GM19035 (cell line): ENCODE data around the gene NOS1.
"Not testable (repeated sequence)": the region's sequence is repeated elsewhere in the genome, so short reads cannot be mapped to it uniquely, and the experiment has no call there.

Experiments used
- ATAC-seq: cut with Tn5 transposase; IDR thresholded peaks from one replicate; pipeline ENCODE4 v1.9.1; 2021; ENCODE audit not compliant: unreplicated experiment

NOS1 gene

DNA sequence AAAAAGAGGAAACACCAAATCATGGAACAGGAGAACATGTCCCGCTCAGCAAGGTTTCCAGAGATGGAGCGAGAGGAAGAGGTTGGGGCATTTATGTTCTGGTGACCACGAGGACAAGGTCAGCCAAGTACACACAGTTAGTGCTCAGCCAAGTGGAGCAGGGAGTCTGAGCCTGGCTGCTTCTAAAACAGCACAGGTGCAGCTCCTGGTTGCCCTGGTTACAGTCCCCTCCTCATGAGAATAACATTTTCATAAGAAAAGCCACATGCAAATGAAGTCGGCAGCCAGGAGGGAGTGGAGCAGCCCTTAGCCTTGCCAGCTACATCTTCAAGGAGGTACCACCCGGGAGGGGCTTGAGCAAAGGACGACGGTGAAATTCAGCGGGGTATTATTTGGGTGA, 81.8 kb downstream of the NOS1 start:
- ATAC-seq = no peak

DNA sequence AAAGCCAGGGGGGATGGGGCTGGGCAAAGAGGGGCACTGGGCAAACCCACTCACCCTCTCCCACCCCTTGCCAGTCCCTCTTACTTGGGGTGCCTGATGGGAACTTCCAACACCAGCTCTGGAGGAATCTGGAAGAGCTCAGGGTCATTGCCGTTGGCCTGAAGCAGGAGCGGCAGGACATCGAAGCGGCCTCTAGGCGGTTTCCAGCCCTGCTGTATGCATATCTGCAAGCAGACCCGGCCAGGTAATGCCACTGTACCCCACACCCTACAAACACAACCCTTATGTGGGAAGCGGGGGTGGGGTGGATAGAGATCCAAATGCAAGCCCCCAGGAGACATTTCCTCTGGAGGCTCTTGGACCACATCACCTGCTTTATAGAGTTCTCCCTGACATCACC, 83.6 kb downstream of the NOS1 start:
- no peak for ATAC-seq

DNA sequence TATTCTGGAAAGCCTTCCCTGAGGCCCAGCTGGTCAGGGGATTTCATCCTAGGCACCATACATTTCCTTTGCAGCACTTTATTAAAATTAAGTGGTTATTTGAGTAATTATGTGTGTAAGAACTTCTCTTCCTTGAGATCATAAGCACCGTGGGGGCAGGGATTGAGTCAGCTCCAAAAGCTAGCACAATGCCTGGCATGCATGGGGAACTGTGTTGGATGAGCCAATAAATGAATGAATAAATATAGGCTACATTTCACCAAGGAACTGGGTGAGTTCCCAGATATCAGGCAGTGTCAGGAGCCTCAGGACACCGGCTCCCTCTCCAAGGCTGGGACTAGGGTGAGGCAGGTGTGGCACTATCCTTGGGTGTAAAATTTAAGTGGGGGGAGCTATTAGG, 88.3 kb downstream of the NOS1 start:
- ATAC-seq = no peak

DNA sequence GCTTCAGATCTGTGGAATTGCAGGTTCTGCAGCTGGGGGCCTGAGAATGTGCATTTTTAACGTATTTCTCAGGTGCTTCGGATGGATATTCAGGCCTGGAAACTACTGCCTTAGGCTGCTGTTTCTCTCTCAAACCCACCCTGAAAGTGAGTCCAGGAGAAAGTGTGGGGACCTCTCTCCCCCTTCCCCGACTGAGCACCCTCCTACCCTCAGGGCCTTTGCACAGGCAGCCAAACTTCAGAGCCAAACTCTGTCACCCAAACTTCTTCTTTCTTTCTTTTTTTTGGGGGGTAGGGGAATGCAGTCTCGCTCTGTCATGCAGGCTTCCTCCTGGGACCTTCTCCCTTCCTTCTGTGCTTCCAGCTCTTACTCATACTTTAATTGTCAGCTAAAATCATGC, 88.7 kb downstream of the NOS1 start:
- ATAC-seq = no peak

DNA sequence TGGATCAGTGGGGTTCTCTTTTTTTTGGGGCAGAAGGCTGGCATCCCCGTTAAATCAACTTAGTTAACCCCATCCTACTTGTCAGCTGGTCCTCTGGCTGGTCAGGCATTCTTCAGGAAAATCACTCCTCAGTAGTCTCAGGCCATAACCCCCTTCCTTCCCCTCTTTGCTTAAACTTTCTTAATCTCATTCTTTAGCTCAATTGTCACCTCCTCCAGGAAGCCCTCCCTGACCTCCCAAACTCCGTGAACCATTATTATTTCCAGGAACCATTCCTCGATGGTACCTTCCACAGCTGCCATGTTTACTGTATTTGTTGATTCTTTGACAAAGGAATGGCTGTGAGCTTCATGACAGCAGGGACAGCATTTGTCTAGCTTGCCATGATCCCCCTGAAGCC, 98.7 kb downstream of the NOS1 start:
- no peak for ATAC-seq

DNA sequence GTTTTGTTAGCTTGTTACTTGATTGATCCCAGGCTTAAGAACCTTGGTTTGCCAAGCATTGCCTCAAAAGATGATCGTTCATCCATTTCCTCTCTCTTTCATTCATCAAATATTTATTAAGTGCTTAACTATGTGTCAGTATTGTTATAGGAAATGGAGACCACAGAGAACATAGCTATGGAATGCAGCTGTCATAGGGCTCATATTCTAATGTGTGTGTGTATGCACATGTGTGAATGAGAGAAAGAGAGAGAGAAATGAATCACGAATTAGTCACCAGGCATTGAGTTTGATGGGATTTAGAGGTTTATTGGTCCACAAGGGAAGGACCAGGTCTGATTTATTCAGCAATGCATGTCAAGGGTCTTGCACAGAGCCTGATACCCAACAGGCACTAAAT, 100.2 kb downstream of the NOS1 start:
- no peak for ATAC-seq

DNA sequence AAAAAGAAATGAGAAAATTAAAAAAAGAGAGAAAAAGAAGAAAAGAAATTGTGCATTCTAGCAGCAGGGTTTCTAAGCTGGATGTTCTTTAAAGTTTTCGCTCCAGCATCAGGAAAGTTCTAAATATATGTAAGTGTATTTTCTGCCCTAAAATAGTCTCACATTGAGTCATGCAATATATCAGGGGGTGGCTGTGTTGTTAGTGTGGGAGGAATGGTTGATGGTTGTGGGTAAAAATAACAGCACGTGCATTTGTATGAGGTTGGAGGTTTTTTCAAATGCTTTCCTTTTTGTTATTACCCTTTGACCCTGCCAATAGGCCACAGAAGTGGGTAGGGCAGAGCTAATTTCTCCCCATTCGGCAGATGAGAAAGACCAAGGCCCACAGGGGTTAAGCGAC, 106.0 kb downstream of the NOS1 start:
- no peak for ATAC-seq

DNA sequence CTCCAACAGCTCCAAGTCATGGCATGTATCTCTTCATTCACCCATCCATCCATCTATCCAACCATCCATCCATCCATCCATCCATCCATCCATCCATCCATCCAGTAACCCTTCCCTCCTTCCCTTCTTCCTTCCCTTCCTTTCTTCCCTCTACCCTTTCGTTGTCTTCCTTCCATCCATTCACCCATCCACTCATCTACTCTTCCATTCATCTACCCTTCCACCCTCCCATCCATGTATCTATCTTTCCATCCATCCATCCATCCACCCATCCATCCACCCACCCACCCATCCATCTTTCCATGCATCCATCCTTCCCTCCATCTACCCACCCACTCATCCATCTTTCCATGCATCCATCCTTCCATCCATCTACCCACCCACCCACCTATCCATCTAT, 117.9 kb downstream of the NOS1 start:
- no peak for ATAC-seq

DNA sequence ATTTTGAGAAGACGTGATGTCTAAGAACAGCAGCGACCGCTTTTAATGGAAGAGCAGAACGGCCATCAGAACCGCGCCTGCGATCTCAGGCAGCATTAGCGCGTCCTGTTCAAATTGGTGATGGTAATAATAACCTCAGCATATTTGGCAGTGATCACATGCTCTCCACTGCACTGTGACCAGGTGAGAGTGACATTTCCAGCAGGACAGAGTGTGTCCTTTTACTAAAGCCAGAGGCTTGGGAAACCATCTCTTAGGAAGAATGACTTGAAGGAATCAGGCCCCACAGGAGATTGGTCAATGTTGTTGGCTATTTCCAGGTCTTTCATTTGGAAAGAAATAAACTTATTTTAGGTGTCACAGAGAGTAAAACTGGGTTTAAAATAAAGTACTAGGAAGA, 119.7 kb downstream of the NOS1 start:
- no peak for ATAC-seq

DNA sequence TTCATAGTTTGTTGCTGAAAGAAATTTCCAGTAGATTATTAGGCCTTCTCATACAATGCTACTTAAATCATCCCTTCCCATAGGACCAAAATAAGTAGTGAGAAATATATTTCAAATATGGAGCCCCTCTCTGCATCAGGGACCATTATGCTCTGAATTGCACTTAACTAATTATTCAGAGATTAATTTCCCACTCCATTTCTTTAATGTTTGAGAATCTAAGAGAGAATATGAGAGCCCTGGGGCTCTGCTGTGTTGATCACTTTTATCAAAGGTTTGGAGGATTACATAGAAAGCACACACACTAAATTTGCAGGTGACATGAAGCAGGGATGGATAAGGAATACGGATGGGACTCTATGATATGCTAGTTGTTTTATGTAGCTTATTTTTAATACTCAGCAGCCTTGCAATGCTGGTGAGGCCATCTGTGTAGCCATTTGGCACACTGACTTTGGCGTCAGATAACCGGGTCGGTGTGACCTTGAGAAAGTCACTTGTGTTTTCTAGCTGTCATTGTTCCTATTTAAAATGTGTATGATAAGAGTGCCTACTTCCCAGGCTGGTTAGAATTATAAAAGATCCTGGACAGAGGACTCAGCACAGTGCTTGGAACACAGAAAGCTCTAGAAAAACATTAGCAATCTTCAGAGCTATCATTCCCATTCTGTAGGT, 121.2 kb downstream of the NOS1 start:
- ATAC-seq = no peak

DNA sequence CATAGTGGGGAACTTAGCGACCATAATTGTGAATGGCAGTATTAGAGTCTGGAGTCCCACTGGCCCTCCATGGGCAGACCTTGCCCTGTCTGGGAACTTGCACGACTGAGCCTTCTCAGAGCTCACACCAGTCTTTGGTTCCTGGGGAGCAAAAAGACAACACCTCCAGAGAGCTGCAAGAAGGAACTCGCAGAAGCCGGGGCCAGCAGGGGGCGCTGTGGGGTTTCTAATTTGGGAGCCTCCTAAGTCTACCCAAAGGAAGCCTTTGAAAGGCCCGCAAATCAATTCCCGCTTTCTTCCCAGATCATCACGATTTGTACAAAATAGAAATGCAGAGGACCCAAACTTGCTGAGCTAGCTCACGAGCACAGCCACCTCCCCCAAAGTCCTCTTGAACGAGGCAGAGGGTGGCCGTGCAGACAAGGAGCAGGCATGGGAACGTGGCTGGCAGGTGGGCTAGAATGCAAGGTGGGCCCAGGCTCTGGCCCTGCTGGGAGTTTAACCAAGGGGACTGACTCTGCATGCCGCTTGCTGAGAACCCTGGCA, 124.9 kb downstream of the NOS1 start:
- no peak for ATAC-seq

DNA sequence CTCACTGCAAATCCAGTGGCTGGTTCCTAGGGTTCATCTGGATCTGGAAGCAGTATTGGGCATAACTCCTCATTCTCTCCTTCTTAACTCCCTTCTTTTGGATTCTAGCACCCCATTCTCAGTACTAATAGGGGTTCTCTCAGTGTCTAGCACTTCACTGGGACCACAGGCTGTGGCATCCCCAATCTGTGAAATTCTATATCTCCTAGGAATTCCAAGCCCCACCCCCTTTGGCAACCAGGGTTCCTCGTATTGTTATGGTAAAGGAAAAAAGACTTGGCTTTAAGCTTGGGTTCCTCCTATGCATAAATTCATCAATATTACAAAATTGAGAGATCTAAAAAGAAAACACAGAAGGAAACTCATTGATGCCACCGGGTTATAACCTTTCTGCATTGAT, 126.2 kb downstream of the NOS1 start:
- ATAC-seq = no peak

DNA sequence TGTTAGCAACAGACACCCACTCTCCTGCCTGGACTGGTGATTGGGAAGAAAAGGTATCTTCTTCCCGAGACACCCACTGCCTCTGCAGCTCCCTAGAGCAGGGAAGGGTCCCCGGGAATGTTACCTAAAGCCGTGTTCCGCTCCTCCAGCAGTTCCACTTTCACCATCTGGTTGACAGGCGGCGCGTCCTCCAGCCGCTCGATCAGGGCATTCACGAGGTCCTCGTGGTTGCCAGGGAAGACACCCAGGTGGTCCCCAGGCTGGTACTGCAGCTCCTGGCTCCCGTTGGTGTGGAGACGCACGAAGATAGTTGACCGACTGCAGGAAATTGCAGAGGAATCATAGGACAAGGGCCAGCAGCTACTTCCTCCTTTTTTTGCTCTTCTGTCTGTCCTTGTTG, 127.0 kb downstream of the NOS1 start:
- no peak for ATAC-seq

DNA sequence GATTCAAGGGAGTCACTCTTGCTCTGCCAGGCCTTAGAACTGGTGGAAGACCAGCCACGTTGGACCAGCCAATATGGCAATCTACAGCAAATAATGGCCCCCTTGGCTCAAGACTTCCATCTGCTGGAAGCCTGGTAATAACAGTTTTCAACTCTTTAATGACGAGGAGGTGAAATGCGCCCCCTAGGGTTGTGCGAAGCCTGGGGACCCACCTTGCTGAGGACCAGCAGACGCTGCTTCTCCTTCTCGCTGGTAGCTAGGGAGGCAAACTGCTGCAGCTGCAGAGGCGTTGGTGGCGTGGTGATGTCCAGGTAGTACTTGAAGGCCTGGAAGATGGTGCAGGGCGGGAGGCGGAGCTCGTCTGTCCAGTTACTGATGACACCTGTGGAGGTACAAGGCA, 129.7 kb downstream of the NOS1 start:
- no peak for ATAC-seq

DNA sequence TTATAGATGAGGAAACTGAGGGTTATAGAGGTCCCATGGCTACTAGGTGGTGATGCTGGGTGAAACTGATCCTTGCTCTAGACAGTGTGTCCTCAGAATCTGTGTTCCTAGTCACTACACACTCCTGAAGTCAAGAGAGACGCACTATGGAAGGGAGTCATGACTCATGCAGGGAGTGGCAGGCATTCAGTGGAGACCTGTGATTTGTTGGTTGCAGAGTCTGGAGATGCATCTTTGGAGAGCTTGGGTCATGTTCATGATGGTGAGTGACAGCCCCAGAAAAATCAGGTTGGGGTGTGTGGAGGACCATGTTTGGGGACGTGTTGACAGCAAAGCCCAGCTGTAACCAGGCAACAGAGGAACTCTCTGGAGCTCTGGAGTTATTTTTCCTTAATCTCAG, 133.2 kb downstream of the NOS1 start:
- ATAC-seq = no peak

DNA sequence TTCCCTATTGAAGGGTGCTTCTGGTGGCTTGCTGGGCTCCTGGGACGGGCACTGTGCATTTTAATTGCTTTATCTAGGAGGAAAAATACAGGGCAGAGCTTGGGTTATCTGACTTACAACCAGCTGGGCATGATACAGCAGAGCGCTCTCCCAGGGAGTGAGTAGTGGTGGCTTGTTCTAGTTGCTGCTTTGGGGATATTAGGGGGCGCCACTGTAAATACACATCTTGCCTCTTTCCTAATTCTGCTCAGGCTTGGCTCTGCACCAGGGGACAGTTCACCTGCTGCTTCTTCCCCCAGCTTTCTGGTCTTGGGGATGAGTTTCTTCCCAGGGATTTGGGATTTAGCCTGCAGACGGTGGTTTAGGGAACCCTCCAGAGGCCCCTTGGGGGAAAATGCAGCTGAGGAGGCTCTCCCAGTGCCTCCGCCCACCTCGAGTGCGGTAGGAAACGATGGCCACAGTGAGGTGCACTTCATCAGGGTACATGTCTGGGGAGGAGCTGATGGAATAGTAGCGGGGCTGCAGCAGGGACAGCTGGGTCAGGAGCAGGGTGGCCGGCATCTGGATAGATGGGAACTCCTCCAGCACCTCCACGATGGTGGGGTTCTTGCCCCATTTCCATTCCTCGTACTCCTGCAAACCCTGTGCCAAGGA, 134.3 kb downstream of the NOS1 start:
- ATAC-seq = no peak

DNA sequence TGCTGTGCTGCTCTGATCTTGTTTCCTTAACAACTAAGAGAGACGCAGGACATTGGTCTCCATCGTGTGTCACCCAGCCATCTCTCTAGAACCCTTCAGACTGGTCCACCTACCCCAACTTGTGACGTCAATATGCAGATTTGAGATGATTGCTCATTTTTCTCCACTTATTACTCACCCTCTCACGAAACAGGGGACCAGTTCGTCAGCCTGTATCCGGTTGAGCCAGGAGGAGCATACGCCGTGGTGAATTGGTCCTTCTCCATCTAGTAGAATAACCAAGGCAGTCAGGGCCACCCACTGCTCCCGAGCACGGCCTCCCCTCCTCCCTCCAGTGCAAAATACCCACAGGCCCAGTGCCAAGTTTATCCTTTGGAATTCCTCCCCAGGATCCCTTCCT, 134.9 kb downstream of the NOS1 start:
- ATAC-seq = no peak

DNA sequence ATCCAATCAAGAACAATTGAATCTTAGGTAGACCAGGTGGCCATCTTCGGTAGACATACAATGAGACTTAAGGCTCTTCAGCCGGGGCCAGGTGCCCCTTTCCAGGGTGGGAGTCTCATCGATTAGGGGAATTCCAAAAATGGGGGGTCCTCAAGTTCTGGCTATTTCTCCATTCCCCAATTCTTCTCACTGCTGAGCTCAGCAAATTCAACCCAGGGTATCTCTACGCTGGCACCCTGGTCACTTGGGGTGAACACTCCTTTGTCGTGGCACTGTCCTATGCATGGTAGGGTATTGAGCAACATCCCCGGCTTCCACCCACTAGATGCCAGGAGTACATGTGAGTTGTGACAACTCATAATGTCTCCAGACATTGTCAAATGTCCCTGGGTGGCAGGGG, 136.2 kb downstream of the NOS1 start:
- no peak for ATAC-seq

DNA sequence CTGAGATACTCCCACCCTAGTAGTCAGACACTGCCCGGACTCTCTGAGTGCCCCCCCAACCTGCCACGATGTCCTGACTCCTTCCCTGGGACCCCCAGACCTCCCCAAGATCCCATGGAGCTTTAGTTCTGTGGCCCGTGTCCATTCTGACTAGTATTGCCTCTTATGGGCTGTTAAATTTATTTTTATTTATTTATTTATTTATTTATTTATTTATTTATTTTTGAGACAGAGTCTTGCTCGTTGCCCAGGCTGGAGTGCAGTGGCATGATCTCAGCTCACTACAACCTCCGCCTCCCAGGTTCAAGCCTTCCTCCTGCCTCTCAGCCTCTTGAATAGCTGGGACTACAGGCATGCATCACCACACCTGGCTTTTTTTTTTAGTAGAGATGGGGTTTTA, 140.5 kb downstream of the NOS1 start:
- ATAC-seq = not testable (repeated sequence)

DNA sequence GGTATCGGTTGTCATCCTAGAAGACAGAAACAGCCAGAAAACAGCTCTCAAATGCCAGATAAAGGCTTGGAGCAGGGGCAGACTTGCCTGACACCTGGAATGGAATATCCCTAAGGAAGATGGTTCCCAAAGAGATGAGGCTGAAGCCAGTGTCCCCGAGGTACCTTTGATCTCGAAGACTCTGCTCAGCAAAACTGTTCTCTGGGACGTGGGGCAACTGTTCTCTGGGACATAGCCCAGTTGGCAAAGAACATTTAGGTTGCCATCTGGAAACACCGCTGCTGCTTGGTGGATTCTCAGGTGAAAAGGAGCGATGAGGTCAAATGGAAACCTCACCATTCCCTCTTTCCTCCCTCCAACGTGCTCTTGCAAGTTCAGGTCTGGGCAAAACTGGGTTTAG, 143.3 kb downstream of the NOS1 start:
- ATAC-seq = no peak

DNA sequence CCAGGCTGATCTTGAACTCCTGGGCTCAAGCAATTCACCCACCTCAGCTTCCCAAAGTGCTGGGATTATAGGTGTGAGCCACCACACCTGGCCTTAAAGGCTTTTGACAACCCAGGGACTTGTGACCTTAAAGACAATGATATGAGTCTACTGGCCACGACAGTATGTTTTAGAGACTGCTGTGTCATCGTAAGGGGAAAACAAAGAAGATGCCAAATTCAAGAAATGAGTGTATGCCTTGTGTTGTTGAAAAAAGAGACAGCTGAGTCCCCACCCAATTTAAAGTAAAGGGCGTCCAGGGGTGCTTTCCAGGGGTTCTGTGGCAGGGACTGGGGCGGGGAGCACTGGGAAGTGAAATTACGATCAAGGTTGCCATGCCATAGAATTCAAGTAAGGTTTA, 144.7 kb downstream of the NOS1 start:
- no peak for ATAC-seq

DNA sequence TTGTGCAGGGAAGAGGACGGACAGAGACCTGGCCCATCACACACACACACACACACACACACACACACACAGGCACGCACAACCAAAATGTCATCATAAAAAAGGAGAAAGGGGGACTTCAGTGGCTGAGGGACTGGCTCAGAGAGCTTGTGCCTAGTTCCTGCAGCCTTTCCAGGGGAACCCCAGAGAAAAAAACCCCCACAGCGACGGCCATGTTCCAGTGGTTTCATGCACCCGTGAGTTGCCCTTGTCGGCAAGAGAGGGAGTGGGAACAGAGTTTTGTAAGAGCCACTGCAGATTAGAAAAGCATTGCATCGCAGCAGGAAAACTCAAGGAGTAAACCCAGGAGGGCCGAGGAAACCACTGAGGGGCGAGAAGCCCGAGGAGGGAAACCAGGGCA, 146.6 kb downstream of the NOS1 start:
- ATAC-seq = no peak

DNA sequence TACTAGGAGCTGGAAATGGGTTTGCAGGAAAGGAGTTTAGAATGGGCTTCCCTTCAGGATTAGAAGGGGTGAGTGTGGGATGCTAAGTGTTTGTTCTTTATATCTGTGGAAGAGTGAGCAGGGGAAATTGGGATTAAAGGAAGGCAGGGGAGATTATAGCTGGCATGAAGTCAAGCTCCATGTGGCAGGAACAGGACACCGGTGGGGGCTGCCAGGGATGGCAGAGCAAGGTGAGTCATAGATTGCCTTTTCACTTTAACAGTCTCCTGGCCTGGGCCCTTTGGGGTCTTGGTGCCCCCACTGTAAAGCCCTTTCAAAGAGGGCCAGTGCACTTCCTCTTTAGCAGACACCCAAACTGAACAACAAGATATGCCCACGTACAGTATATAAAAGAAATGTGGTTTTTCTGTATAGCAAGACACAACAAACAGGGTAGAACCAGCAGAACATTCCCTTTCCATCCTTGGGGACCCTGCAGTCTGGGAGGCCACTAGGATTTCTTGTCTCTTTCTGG, 148.1 kb downstream of the NOS1 start:
- ATAC-seq = no peak
